Measurements from ENCODE around the gene NFILZ.
"Not testable (repeated sequence)": the region's sequence is repeated elsewhere in the genome, so short reads cannot be mapped to it uniquely, and the experiment has no call there.

NFILZ gene

GRCh38 chr19:8611877-8612806, 18.3 kb upstream of the NFILZ start:
- Histone ChIP-seq H3K36me3 (ENCODE audit: control insufficient read depth, insufficient read depth, low read length) (peaks cover 15% of the 10 kb centered on the region), H3K4me1 (ENCODE audit: control insufficient read depth, insufficient read depth, low read length, poor library complexity, severe bottlenecking) (peaks cover 11% of the 10 kb centered on the region), H3K9me3 (ENCODE audit: control insufficient read depth, low read length) (no peaks in the 10 kb centered on the region), H3K27ac (ENCODE audit: low read depth, low read length, severe bottlenecking) (no peak overlapping the region), H3K4me3 (ENCODE audit: extremely low read depth, insufficient read depth, low read length, poor library complexity, severe bottlenecking) (no peak overlapping the region)
- 46 to 61% methylated on average over 5 to 12 of the region's 12 CpGs for WGBS, 2 experiments (ENCODE audit: insufficient coverage in 2 of 2)

- Histone ChIP-seq H3K9me3 (ENCODE audit: control insufficient read depth, low read length) (no peaks in the 10 kb centered on the region), H3K36me3 (ENCODE audit: control insufficient read depth, insufficient read depth, low read length) (peaks cover 9% of the 10 kb centered on the region), H3K4me3 (ENCODE audit: extremely low read depth, insufficient read depth, low read length, poor library complexity, severe bottlenecking) (no peak overlapping the region), H3K4me1 (ENCODE audit: control insufficient read depth, insufficient read depth, low read length, poor library complexity, severe bottlenecking) (peaks cover 11% of the 10 kb centered on the region), H3K27ac (ENCODE audit: low read depth, low read length, severe bottlenecking) (no peak overlapping the region)
- 91 to 100% methylated on average over 1 to 2 of the region's 5 CpGs for WGBS, 2 experiments (ENCODE audit: insufficient coverage in 2 of 2)
Observed at GRCh38 chr19:8612807-8613171, 17.6 kb upstream of the NFILZ start.

GRCh38 chr19:8614455-8614854, 16.0 kb upstream of the NFILZ start:
- no peaks in the 10 kb centered on the region for H3K9me3 ChIP-seq (ENCODE audit: control insufficient read depth, low read length)
- H3K36me3 ChIP-seq (ENCODE audit: control insufficient read depth, insufficient read depth, low read length), result no peaks in the 10 kb centered on the region
- no CpG with 5 or more reads among the region's 2 CpGs for WGBS, 2 experiments (ENCODE audit: insufficient coverage in 2 of 2)
- no peak overlapping the region for H3K27ac ChIP-seq (ENCODE audit: low read depth, low read length, severe bottlenecking)
- no peak overlapping the region for H3K4me3 ChIP-seq (ENCODE audit: extremely low read depth, insufficient read depth, low read length, poor library complexity, severe bottlenecking)
- peaks cover 3% of the 10 kb centered on the region for H3K4me1 ChIP-seq (ENCODE audit: control insufficient read depth, insufficient read depth, low read length, poor library complexity, severe bottlenecking)

- Histone ChIP-seq H3K4me3 (ENCODE audit: extremely low read depth, insufficient read depth, low read length, poor library complexity, severe bottlenecking) (no peak overlapping the region), H3K27ac (ENCODE audit: low read depth, low read length, severe bottlenecking) (no peak overlapping the region), H3K4me1 (ENCODE audit: control insufficient read depth, insufficient read depth, low read length, poor library complexity, severe bottlenecking) (peaks cover 3% of the 10 kb centered on the region), H3K36me3 (ENCODE audit: control insufficient read depth, insufficient read depth, low read length) (no peaks in the 10 kb centered on the region), H3K9me3 (ENCODE audit: control insufficient read depth, low read length) (no peaks in the 10 kb centered on the region)
- 88 to 90% methylated on average over 3 to 5 of the region's 6 CpGs for whole genome bisulfite sequencing, 2 experiments (ENCODE audit: insufficient coverage in 2 of 2)
Observed at GRCh38 chr19:8615024-8615423, 15.4 kb upstream of the NFILZ start.

- Histone ChIP-seq H3K27ac (ENCODE audit: low read depth, low read length, severe bottlenecking) (no peak overlapping the region), H3K36me3 (ENCODE audit: control insufficient read depth, insufficient read depth, low read length) (no peaks in the 10 kb centered on the region), H3K4me3 (ENCODE audit: extremely low read depth, insufficient read depth, low read length, poor library complexity, severe bottlenecking) (no peak overlapping the region), H3K4me1 (ENCODE audit: control insufficient read depth, insufficient read depth, low read length, poor library complexity, severe bottlenecking) (peaks cover 3% of the 10 kb centered on the region), H3K9me3 (ENCODE audit: control insufficient read depth, low read length) (no peaks in the 10 kb centered on the region)
- 42 to 47% methylated on average over 21 to 22 of the region's 23 CpGs for WGBS, 2 experiments (ENCODE audit: insufficient coverage in 2 of 2)
Observed at GRCh38 chr19:8615813-8616596, 14.4 kb upstream of the NFILZ start.

- no peak overlapping the region for H3K4me3 ChIP-seq (ENCODE audit: extremely low read depth, insufficient read depth, low read length, poor library complexity, severe bottlenecking)
- H3K36me3 ChIP-seq (ENCODE audit: control insufficient read depth, insufficient read depth, low read length), result no peaks in the 10 kb centered on the region
- no peaks in the 10 kb centered on the region for H3K9me3 ChIP-seq (ENCODE audit: control insufficient read depth, low read length)
- peaks cover under 1% of the 10 kb centered on the region for H3K4me1 ChIP-seq (ENCODE audit: control insufficient read depth, insufficient read depth, low read length, poor library complexity, severe bottlenecking)
- 94 to 100% methylated on average over 1 to 2 of the region's 6 CpGs for WGBS, 2 experiments (ENCODE audit: insufficient coverage in 2 of 2)
- no peak overlapping the region for H3K27ac ChIP-seq (ENCODE audit: low read depth, low read length, severe bottlenecking)
Observed at GRCh38 chr19:8616861-8617260, 13.6 kb upstream of the NFILZ start.

- H3K4me1 ChIP-seq (ENCODE audit: control insufficient read depth, insufficient read depth, low read length, poor library complexity, severe bottlenecking); H3K4me3 ChIP-seq (ENCODE audit: extremely low read depth, insufficient read depth, low read length, poor library complexity, severe bottlenecking); H3K27ac ChIP-seq (ENCODE audit: low read depth, low read length, severe bottlenecking); H3K9me3 ChIP-seq (ENCODE audit: control insufficient read depth, low read length); H3K36me3 ChIP-seq (ENCODE audit: control insufficient read depth, insufficient read depth, low read length): not testable (repeated sequence)
- 84 to 88% methylated on average over 10 to 12 of the region's 15 CpGs for WGBS, 2 experiments (ENCODE audit: insufficient coverage in 2 of 2)
Observed at GRCh38 chr19:8617325-8617724, 13.1 kb upstream of the NFILZ start.

- no peaks in the 10 kb centered on the region for H3K36me3 ChIP-seq (ENCODE audit: control insufficient read depth, insufficient read depth, low read length)
- no peaks in the 10 kb centered on the region for H3K9me3 ChIP-seq (ENCODE audit: control insufficient read depth, low read length)
- H3K4me1 ChIP-seq (ENCODE audit: control insufficient read depth, insufficient read depth, low read length, poor library complexity, severe bottlenecking), result no peaks in the 10 kb centered on the region
- 85 to 100% methylated on average over 3 of the region's 4 CpGs for WGBS, 2 experiments (ENCODE audit: insufficient coverage in 2 of 2)
- H3K27ac ChIP-seq (ENCODE audit: low read depth, low read length, severe bottlenecking), result no peak overlapping the region
- H3K4me3 ChIP-seq (ENCODE audit: extremely low read depth, insufficient read depth, low read length, poor library complexity, severe bottlenecking), result no peak overlapping the region
Observed at GRCh38 chr19:8617984-8618383, 12.4 kb upstream of the NFILZ start.

GRCh38 chr19:8618751-8619150, 11.7 kb upstream of the NFILZ start:
- WGBS, 2 experiments (ENCODE audit: insufficient coverage in 2 of 2), result 70 to 79% methylated on average over 4 to 5 of the region's 8 CpGs
- Histone ChIP-seq H3K27ac (ENCODE audit: low read depth, low read length, severe bottlenecking) (no peak overlapping the region), H3K9me3 (ENCODE audit: control insufficient read depth, low read length) (no peaks in the 10 kb centered on the region), H3K4me1 (ENCODE audit: control insufficient read depth, insufficient read depth, low read length, poor library complexity, severe bottlenecking) (no peaks in the 10 kb centered on the region), H3K36me3 (ENCODE audit: control insufficient read depth, insufficient read depth, low read length) (no peaks in the 10 kb centered on the region), H3K4me3 (ENCODE audit: extremely low read depth, insufficient read depth, low read length, poor library complexity, severe bottlenecking) (no peak overlapping the region)

GRCh38 chr19:8622886-8623285, 7.5 kb upstream of the NFILZ start:
- H3K4me1 ChIP-seq (ENCODE audit: control insufficient read depth, insufficient read depth, low read length, poor library complexity, severe bottlenecking); H3K27ac ChIP-seq (ENCODE audit: low read depth, low read length, severe bottlenecking); H3K36me3 ChIP-seq (ENCODE audit: control insufficient read depth, insufficient read depth, low read length); H3K9me3 ChIP-seq (ENCODE audit: control insufficient read depth, low read length); H3K4me3 ChIP-seq (ENCODE audit: extremely low read depth, insufficient read depth, low read length, poor library complexity, severe bottlenecking): not testable (repeated sequence)
- 46 to 57% methylated on average over 2 to 3 of the region's 4 CpGs for WGBS, 2 experiments (ENCODE audit: insufficient coverage in 2 of 2)

- H3K4me3 ChIP-seq (ENCODE audit: extremely low read depth, insufficient read depth, low read length, poor library complexity, severe bottlenecking), result no peak overlapping the region
- H3K27ac ChIP-seq (ENCODE audit: low read depth, low read length, severe bottlenecking), result no peak overlapping the region
- no peaks in the 10 kb centered on the region for H3K36me3 ChIP-seq (ENCODE audit: control insufficient read depth, insufficient read depth, low read length)
- H3K9me3 ChIP-seq (ENCODE audit: control insufficient read depth, low read length), result no peaks in the 10 kb centered on the region
- WGBS, 2 experiments (ENCODE audit: insufficient coverage in 2 of 2), result 84 to 89% methylated on average over 7 to 8 of the region's 8 CpGs
- H3K4me1 ChIP-seq (ENCODE audit: control insufficient read depth, insufficient read depth, low read length, poor library complexity, severe bottlenecking), result peaks cover 8% of the 10 kb centered on the region
Observed at GRCh38 chr19:8626842-8627241, 3.6 kb upstream of the NFILZ start.
